Measurements from ENCODE around the gene UMOD. TPM values are rescaled to one million over a fixed set of nuclear protein-coding genes. Genes with fewer than 3 reads are reported as not detected.

UMOD gene
- total RNA-seq: not detected in 2 replicates

- DNase-seq (ENCODE audit: low read depth): no peak
These were observed at the start of gene UMOD for GRCh38 chr16:20352615-20353014. UMOD (minus strand) TSS chr16:20352715; CDS start chr16:20350737, 1,978 bp downstream.

GRCh38 chr16:20401475-20402016 lies 49.0 kb upstream of the UMOD start:
- no peak for DNase-seq (ENCODE audit: low read depth)

DNA sequence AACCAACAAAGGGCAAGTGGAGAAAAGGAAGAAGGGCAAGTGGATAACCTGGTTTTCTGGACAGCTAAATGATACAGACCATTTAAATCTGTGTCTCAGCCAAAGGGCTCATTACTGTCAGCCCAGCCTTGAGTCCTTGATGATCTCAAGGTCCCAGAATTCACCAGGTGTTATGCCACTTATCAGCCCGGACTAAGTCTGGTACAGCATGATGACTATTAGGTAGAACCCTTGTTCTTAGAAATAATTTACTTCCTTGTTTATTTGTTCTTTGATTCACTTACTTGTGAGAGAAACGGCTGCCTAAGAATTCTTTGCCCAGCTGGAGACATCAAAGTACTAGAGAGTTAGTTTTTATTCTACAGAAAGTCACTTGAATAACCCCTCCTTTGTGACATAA lies 48.6 kb upstream of the UMOD start:
- DNase-seq (ENCODE audit: low read depth): peak; percentile 20

GRCh38 chr16:20399185-20399584 lies 46.7 kb upstream of the UMOD start:
- no peak for DNase-seq (ENCODE audit: low read depth)

GRCh38 chr16:20398603-20399002 lies 46.1 kb upstream of the UMOD start:
- no peak for DNase-seq (ENCODE audit: low read depth)

DNA sequence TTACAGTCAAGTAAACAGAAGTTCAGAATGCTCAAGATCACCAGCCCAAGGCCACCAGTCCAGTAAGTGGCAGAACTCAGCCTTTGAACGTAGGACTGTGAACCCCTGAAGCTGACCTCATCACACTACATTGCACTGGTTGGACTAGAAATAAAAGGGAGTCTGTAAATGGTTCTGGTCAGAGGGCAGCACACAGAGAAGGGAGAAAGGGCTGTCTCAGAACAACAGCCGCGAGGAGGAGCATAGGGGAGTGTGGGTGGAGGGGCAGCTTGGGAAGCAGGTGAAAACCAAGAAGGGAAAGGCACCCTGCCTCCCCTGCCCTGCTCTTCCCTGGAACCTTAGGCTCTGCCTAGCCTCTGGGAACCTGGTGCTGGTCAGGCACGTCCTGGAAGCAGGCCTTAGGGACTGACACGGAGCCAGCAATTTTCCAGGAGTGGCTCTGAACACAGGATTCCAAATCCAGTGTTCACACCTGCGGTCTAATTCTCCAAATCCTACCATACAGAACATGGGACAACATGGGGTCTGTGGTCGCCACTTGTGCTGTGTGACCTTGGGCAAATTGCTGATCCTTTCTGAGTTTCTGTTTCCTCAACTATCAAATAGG lies 45.1 kb upstream of the UMOD start:
- no peak for DNase-seq (ENCODE audit: low read depth)

GRCh38 chr16:20396846-20397467 lies 44.4 kb upstream of the UMOD start:
- no peak for DNase-seq (ENCODE audit: low read depth)

DNA sequence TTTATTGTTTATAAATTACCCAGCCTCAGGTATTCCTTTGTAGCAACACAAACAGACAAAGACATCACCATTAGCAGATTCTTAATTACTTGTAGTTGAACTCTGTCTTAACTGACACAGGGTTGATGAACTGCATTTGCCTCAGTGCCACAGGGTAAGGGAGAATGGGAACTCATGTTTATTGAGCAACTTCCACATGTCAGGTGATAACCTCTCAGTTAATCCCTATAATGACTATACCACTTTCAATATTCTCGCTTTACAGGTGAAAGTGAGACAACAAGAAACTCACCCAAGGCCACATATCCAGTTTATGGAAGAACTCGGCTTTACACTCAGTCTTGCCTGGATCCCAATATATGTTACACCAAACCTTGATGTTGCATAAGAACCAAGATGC lies 43.4 kb upstream of the UMOD start:
- DNase-seq (ENCODE audit: low read depth): no peak

DNA sequence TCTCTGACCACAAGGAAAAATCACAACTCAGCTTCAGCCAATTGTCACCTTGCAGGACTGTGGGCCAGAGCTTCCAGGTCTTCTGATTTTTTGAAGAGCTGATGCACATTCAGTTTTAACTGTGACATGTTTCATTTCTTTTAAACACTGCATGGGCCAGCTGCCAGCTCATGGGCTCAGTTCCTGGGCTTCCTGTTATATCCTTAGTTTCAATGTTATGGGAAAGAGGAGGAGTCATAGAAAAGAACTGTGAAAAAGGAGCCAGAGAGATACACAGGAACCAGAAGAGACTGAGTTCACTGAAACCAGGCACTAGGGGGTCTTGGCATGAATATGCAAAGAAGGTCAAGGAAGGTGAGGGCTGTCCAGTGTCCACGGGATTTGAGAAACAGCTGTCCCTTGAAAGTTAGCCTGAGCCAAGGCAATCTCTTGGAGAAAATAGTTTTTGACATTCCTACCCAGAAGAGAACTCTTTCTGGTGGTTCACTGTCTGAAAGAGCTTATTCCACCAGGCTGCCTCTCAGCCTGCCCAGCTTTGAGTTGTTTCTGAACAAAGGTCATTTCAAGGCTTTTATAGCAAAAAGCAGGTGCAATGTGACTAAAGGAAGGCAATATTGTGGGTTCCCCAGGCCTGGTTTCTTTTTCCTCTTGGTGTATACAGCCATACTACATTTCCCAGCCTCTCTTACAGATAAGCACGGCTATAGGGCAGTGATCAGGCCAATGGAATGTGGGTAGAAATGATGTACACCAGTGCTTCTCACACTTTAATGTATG lies 41.5 kb upstream of the UMOD start:
- DNase-seq (ENCODE audit: low read depth): no peak

GRCh38 chr16:20391045-20391444 lies 38.5 kb upstream of the UMOD start:
- DNase-seq (ENCODE audit: low read depth): no peak

DNA sequence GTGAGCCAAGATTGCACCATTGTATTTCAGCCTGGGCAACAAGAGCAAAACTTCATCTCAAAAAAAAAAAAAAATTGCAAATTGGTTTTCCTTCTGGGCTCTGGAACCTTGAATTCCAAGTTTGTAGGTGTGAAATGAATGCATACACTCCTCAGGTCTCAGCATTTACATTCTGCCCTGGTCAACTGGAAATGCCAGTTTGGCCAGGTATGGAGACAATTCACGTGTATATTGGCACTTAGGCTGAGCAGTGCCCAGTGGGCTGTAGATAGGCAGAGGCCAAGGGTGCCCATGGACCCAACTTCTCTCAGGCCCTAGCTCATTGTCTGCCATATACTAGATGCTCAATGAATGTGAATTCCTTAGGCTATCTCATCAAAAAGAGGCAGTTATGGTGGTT lies 36.3 kb upstream of the UMOD start:
- DNase-seq (ENCODE audit: low read depth): no peak

DNA sequence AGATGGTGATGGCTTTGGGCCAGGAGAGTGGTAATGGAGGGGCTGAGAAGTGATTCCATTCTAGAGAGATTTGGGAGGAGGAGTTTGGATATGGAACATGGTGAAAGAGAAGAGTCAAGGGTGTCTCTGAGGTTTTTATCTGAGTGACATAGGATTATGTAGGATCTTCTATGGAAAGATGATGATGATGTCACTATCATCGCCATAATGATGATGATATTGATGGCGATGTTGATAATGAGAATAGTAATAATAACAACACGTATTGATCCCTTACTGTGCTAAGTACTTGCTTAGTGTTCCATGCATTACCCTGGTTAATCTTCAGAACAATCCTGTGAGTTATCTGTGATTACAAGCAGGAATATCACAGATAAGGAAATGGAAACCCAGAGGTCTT lies 35.5 kb upstream of the UMOD start:
- no peak for DNase-seq (ENCODE audit: low read depth)

GRCh38 chr16:20385844-20386832 lies 33.6 kb upstream of the UMOD start:
- no peak for DNase-seq (ENCODE audit: low read depth)

- DNase-seq (ENCODE audit: low read depth): peak; percentile 69
These were observed 30.9 kb upstream of the UMOD start for GRCh38 chr16:20383106-20384029.

- no peak for DNase-seq (ENCODE audit: low read depth)
These were observed 29.9 kb upstream of the UMOD start for GRCh38 chr16:20382202-20382948.

DNA sequence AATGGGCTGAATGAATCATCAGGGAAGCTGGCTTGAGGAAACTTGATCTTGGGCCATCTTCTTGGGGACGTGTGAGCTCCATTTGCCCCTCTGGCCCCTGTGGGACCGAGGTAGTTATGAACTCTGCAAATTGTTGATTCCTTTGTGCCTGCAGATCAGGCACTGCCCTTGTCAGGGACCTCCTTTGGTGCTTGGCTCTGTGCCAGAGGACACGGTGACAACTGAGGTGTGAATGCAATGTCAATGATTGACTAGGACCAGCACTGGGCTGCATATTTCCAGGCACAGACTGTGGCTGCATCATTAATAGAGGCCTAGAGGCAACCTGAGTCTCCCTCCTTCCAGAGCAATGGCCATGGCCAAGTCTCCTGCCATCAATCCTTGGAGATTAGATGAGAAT lies 28.3 kb upstream of the UMOD start:
- DNase-seq (ENCODE audit: low read depth): peak; percentile 53

- DNase-seq (ENCODE audit: low read depth): no peak
These were observed 24.7 kb upstream of the UMOD start for GRCh38 chr16:20377181-20377580.

DNA sequence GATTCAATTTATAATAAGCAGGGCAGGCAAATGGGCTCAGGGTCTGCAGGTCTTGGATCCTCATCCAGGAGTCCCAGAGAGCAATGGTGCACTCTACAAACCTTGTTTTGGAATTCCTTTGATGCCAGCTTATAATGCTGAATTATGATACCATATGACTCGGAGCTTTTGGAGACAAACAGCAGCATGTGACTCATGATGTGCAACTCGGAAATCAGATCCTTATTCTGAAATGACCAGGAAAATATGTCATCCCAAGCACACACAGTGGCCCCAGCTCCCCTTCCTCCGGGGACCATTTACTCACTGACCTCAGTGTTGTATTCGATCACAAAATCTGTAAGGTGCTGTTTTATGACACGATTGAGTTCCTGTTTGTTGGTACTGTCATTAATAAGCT lies 20.2 kb upstream of the UMOD start:
- no peak for DNase-seq (ENCODE audit: low read depth)

- DNase-seq (ENCODE audit: low read depth): no peak
These were observed 17.0 kb upstream of the UMOD start for GRCh38 chr16:20369452-20370054.
